Activated CD4-positive, alpha-beta memory T cell treated with anti-CD3 and anti-CD28 coated beads, Interleukin-2, amount 10 ng/mL, durations not matched to agents 7 days and 5 days (primary cell): ENCODE results near the gene ZNF496. TPM values are rescaled to one million over a fixed set of nuclear protein-coding genes. Genes with fewer than 3 reads are reported as not detected.
A peak's percentile ranks its signal among the peaks of the same experiment; 100 is the strongest.
"Not testable (repeated sequence)": the region's sequence is repeated elsewhere in the genome, so short reads cannot be mapped to it uniquely, and the experiment has no call there.

Source experiments
- CTCF ChIA-PET: fragments of 350-600 bp; sonication (Branson Sonifier 250); formaldehyde crosslinking; loops from one replicate; lab custom pipeline; 2021; ENCODE audit warnings: antibody characterized with exemption, inconsistent platforms; lab: Charles Lee
- POLR2A ChIA-PET: fragments of 350-600 bp; sonication (Branson Sonifier 250); formaldehyde crosslinking; loops from one replicate; lab custom pipeline; 2021; ENCODE audit warnings: antibody characterized with exemption; lab: Charles Lee
- DNase-seq: peaks from one replicate; pipeline ENCODE4 v3.0.0-alpha.2; 2020
- H3K27ac Mint-ChIP-seq: one replicate; pipeline ENCODE4 v1.8.0; 2021; ENCODE audit warnings: mild to moderate bottlenecking, mixed read lengths
- H3K27me3 Mint-ChIP-seq: one replicate; pipeline ENCODE4 v1.8.0; 2021; ENCODE audit warnings: mixed read lengths
- H3K36me3 Mint-ChIP-seq: one replicate; pipeline ENCODE4 v1.8.0; 2021; ENCODE audit warnings: low read depth, mixed read lengths
- H3K4me1 Mint-ChIP-seq: one replicate; pipeline ENCODE4 v1.8.0; 2021; ENCODE audit warnings: mixed read lengths
- H3K4me3 Mint-ChIP-seq: one replicate; pipeline ENCODE4 v1.8.0; 2021; ENCODE audit warnings: mild to moderate bottlenecking, mixed read lengths
- H3K9me3 Mint-ChIP-seq: one replicate; pipeline ENCODE4 v1.8.0; 2021; ENCODE audit warnings: mixed read lengths
- total RNA-seq, 2 experiments: library from RNA; stranded (reverse); gene quantifications; one replicate each; pipeline ENCODE4 v1.2.3, GENCODE V29; 2021

ZNF496 gene
- 1 to 10 TPM; 6.4 to 6.5 TPM for total RNA-seq

DNA sequence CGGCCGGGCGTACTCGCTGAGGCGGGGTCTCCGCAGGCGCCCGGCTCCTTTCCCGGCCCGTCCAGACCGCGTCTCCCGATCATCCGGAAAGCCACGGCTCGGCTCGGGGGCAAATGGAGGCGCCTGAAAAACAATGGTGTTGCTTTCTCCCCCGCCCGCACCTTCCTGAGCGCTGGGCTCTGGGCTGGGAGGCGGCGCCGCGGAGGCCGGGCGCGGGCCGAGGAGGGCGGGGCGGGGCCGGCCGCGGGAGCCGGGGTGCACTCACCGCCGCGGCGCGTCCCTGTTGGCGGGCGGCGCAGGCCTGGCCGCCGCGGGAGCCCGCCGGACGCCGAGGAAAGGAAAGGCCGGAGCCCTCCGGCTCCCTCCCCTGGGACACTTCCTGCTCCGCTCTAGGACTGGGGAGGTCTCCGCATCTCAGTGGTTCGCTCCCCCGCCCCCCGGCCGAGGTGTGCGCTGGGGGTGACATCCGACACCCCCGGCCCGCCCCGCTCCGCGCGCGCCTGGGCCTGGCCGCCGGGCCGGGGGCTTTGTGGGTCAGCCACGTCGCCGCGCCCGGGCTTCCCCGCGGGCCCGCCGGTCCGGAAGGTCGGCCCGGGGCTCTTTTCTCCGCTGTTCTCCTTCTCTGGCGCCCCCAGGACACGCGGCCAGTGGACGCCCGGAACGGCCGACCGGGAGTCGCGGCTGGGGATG lies at the start of gene ZNF496:
Gene ZNF496 (minus strand): TSS at position 343 of the 690 bp plus-strand sequence. CDS start 2,289 bp downstream, outside the sequence.
- H3K27ac Mint-ChIP-seq = peak within 1 kb of the TSS; percentile 69
- peak; percentile 40 for DNase-seq

DNA sequence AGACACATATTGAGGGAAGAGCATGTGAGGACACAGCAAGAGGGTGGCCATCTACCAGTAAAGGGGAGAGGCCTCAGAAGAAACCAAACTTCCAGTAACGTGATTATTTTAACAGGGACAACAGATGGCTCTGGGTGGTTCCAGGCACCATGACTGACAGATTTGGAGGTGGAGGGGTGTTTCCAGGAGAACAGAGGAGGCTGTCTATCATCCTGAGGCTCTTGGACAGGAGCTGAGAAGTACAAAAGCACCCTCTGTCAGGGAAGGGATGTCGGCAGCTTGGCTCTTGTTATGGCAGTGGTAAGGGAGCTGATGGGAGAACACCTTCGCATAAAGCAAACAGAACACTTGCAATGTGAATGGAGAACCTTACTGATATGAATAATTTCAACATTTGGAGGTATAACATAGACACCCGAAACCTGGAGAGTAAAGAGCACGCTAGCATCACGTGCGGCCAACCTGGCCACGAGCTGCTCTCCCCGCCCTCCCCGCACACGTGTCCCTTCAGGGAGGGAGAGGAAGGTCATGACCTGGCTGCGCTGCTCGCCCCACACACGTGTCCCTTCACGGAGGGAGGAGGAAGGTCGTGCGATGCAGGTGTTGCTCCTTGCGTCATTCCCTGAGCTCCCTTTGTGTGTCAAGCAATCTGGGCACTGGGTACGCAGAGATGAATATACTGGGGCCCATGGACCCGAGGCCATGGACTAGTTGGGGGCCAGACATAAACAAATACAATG lies 46.8 kb upstream of the ZNF496 start:
- POLR2A ChIA-PET = no interaction called here
- no peaks in the 10 kb centered on the region for H3K9me3 Mint-ChIP-seq
- DNase-seq = no peak
- H3K4me1 Mint-ChIP-seq = peaks cover 3% of the 10 kb centered on the region
- no peak overlapping the region for H3K27ac Mint-ChIP-seq
- peaks cover 15% of the 10 kb centered on the region for H3K27me3 Mint-ChIP-seq
- CTCF ChIA-PET = interaction anchor here (0.8 to 1.0 kb wide), 2 partner anchors 12 to 15 kb away, joined by 3 to 7 read pairs; no protein-coding TSS in a partner anchor
- H3K4me3 Mint-ChIP-seq = no peak overlapping the region
- H3K36me3 Mint-ChIP-seq = no peaks in the 10 kb centered on the region

More for the DNA sequence above, at the start of gene ZNF496:
- POLR2A ChIA-PET = interaction anchor here (0.6 to 2.4 kb wide), 4 partner anchors 43 to 454 kb away, joined by 3 to 10 read pairs (median 3); no protein-coding TSS in a partner anchor
- Mint-ChIP-seq H3K4me3 (peak within 1 kb of the TSS; percentile 90), H3K4me1 (peaks cover 11% of the 10 kb centered on the region), H3K27me3 (no peaks in the 10 kb centered on the region), H3K36me3 (no peaks in the 10 kb centered on the region), H3K9me3 (no peaks in the 10 kb centered on the region)
- CTCF ChIA-PET = interaction anchor here (1.3 kb wide), 1 partner anchor 42 kb away, joined by 3 read pairs; no protein-coding TSS in a partner anchor

DNA sequence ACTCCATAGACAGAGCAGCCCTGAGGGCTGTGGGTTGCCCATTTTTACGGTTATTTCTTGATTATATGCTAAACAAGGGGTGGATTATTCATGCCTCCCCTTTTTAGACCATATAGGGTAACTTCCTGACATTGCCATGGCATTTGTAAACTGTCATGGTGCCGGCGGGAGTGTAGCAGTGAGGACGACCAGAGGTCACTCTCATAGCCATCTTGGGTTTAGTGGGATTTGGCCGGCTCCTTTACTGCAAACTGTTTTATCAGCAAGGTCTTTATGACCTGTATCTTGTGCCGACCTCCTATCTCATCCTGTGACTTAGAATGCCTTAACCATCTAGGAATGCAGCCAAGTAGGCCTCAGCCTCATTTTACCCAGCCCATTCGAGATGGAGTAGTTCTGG lies 46.0 kb upstream of the ZNF496 start:
- H3K9me3 Mint-ChIP-seq, POLR2A ChIA-PET, CTCF ChIA-PET, H3K4me3 Mint-ChIP-seq, H3K36me3 Mint-ChIP-seq, H3K27ac Mint-ChIP-seq, DNase-seq, H3K4me1 Mint-ChIP-seq: not testable (repeated sequence)
- peaks cover 15% of the 10 kb centered on the region for H3K27me3 Mint-ChIP-seq

DNA sequence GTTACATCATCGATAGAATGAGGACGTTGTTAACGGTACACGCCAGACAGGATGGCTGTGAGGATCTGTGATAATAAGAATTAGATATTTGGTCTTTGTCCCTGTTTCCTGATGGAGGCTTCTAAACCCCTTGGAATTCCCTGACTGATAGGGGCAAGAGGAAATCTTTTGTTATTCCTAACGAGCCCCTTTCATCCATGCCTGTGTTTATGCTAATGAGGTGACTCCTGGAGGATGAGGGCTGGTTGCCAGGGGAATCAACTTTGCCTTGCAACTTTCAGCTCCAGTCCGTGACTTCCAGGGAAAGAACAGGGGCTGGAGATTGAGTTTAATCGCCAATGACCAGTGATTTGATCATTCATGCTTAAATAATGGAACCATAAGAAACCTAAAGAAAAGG lies 45.0 kb upstream of the ZNF496 start:
- H3K9me3 Mint-ChIP-seq = no peaks in the 10 kb centered on the region
- POLR2A ChIA-PET = no interaction called here
- H3K4me1 Mint-ChIP-seq = peaks cover 5% of the 10 kb centered on the region
- no peak overlapping the region for H3K4me3 Mint-ChIP-seq
- no peak overlapping the region for H3K27ac Mint-ChIP-seq
- H3K27me3 Mint-ChIP-seq = peaks cover 15% of the 10 kb centered on the region
- CTCF ChIA-PET = no interaction called here
- DNase-seq = no peak
- no peaks in the 10 kb centered on the region for H3K36me3 Mint-ChIP-seq

DNA sequence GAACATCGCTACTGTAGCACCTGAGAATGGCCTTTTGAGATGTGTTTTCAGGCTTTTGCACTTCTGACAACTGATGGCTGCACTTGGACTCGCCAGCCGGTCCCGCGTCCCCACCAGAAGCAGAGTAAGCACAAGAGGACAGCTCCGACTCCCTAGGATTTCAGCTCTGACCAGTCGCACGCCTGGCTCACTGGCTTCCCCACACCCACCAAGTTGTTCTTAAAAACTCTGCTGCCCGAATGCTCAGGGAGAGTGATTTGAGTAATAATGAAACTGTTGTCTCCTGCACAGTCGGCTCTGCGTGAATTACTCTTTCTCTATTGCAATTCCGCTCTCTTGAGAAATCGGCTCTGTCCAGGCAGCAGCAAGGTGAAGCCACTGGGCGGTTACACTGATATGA lies 44.1 kb upstream of the ZNF496 start:
- no peak for DNase-seq
- Mint-ChIP-seq H3K4me3 (no peak overlapping the region), H3K4me1 (peaks cover 5% of the 10 kb centered on the region), H3K27me3 (peaks cover 15% of the 10 kb centered on the region), H3K36me3 (no peaks in the 10 kb centered on the region), H3K27ac (no peak overlapping the region), H3K9me3 (no peaks in the 10 kb centered on the region)
- ChIA-PET CTCF (no interaction called here), POLR2A (no interaction called here)

DNA sequence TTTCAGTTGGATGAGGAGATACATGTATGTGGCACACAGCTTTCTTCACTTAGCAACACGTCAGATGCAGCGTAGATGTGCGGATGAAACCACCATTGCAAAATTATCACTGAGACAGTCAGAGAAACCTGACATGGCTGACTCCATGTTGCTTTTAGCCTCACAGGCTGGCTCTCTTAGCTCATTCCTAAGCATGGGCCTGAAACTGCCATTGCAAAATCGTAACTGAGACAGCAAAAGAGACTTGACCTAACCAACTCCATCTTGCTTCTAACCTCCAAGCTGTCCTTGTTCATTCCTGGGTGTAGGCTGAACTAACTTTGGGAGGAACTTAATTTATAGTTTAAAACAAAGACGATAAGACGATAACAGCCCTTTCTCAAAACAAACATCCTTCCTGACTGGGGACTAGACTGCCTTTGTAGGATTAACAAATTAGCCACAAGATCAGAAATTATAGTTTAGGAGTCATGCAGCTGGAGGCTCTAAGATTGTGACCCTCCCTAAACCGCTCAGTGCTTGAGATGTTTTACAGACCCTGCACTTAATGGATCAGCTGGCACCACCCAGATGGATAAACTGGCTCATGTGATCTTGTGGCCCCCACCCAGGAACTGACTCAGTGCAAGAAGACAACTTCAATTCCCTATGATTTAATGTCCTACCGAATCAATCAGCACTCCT lies 43.1 kb upstream of the ZNF496 start:
- not testable (repeated sequence) for H3K4me3 Mint-ChIP-seq, H3K4me1 Mint-ChIP-seq, H3K9me3 Mint-ChIP-seq, H3K36me3 Mint-ChIP-seq, H3K27ac Mint-ChIP-seq, DNase-seq
- peaks cover 15% of the 10 kb centered on the region for H3K27me3 Mint-ChIP-seq
- ChIA-PET POLR2A (interaction anchor here (0.7 kb wide), 1 partner anchor 43 kb away, joined by 3 read pairs; the partner anchor contains the start of gene ZNF496), CTCF (interaction anchor here (0.6 to 3.6 kb wide), 7 partner anchors 14 to 306 kb away, joined by 3 to 46 read pairs (median 3); no protein-coding TSS in a partner anchor)

DNA sequence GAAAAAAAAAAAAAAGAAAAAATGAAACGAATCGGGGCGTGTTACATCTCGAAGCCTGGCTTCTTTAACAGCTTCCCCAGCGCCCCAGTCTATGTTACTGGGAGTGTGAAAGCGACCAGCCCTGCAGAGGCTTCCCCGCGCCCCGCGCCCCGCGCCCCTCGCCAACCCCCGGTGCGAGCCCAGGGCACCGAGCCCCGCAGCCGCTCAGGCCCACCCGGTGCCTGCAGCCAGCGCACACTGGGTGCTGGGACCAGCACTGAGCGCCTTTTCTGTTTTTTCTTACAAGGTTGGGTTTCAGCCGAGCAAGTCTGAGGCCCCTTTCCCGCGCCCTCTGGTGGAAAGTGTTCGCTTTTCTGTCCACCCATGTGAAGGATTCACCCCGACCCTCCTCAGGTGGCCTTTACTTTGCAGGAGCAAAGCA lies 42.1 kb upstream of the ZNF496 start:
- ChIA-PET CTCF (interaction anchor here (0.6 to 3.6 kb wide), 19 partner anchors 8 to 467 kb away, joined by 3 to 46 read pairs (median 4); partner anchors contain the start of gene ZNF496), POLR2A (interaction anchor here (0.7 kb wide), 1 partner anchor 42 kb away, joined by 3 read pairs; the partner anchor contains the start of gene ZNF496)
- Mint-ChIP-seq H3K27ac (no peak overlapping the region), H3K4me1 (peaks cover 5% of the 10 kb centered on the region), H3K27me3 (peaks cover 17% of the 10 kb centered on the region), H3K36me3 (no peaks in the 10 kb centered on the region), H3K9me3 (no peaks in the 10 kb centered on the region), H3K4me3 (no peak overlapping the region)
- DNase-seq = peak; percentile 51

DNA sequence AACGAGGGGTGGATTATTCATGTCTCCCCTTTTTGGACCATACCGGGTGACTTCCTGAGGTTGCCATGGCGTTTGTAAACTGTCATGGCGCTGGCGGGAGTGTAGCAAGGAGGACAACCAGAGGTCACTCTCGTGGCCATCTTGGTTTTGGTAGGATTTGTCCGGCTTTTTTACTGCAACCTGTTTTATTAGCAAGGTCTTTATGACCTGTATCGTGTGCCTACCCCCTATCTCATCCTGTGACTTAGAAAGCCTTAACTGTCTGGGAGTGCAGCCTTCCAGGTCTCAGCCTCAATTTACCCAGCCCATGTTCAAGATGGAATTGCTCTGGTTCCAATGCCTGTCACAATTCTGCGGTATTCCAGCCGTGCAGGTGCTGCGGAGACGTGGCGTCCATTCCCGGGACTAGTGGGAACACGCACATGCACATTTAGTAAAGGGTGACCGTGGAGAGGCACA lies 40.2 kb upstream of the ZNF496 start:
- POLR2A ChIA-PET = no interaction called here
- H3K4me3 Mint-ChIP-seq = no peak overlapping the region

DNA sequence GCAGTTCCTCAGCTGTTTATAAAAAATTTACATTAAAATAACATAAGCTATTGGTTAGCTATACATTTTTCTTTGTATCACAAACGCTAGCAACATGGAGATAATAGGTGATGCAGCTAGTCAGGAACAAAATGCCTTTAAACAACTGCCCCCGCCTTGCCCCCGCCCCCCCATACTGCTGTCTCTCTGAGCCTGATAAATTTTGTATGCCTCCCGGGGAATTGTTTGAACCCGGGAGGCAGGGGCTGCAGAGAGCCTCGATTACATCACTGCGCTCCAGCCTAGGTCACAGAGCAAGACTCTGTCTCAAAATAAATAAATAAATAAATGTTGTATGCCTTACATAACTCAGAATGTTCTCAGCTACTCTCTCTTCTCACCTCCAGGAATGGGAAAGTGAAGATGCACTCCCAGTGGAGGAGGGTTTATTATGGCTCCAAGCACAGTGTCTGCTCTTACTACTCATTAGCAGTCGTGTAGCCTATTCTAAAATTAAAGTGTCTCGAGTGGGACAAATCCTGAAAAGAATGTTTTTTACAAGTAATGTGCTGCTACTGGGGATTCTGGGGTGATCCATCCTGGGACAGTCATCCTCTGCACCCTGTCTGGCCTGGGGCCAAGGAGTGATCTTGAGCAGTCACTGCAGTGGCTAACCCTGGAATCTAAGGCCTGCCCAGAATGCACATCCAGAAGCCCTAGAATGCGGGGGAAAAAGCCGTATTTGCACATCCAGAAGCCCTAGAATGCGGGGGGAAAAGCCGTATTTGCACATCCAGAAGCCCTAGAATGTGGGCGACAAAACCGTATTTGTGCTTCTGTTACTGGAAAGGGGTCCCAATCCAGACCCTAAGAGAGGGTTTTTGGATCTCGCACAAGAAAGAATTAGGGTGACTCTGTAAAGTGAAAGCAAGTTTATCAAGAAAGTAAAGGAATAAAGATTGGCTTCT lies 39.4 kb upstream of the ZNF496 start:
- no peak overlapping the region for H3K27ac Mint-ChIP-seq
- peaks cover 18% of the 10 kb centered on the region for H3K27me3 Mint-ChIP-seq
- POLR2A ChIA-PET = no interaction called here
- peaks cover 5% of the 10 kb centered on the region for H3K4me1 Mint-ChIP-seq
- H3K4me3 Mint-ChIP-seq = no peak overlapping the region
- H3K9me3 Mint-ChIP-seq = peaks cover 2% of the 10 kb centered on the region
- CTCF ChIA-PET = no interaction called here
- no peak for DNase-seq
- no peaks in the 10 kb centered on the region for H3K36me3 Mint-ChIP-seq

More for the DNA sequence above, 40.2 kb upstream of the ZNF496 start:
- Mint-ChIP-seq H3K27ac (no peak overlapping the region), H3K4me1 (peaks cover 5% of the 10 kb centered on the region), H3K9me3 (peaks cover 2% of the 10 kb centered on the region), H3K36me3 (no peaks in the 10 kb centered on the region), H3K27me3 (peaks cover 18% of the 10 kb centered on the region)
- DNase-seq = no peak
- CTCF ChIA-PET = interaction anchor here (1.0 to 3.6 kb wide), 4 partner anchors 17 to 134 kb away, joined by 4 to 46 read pairs (median 24); no protein-coding TSS in a partner anchor

DNA sequence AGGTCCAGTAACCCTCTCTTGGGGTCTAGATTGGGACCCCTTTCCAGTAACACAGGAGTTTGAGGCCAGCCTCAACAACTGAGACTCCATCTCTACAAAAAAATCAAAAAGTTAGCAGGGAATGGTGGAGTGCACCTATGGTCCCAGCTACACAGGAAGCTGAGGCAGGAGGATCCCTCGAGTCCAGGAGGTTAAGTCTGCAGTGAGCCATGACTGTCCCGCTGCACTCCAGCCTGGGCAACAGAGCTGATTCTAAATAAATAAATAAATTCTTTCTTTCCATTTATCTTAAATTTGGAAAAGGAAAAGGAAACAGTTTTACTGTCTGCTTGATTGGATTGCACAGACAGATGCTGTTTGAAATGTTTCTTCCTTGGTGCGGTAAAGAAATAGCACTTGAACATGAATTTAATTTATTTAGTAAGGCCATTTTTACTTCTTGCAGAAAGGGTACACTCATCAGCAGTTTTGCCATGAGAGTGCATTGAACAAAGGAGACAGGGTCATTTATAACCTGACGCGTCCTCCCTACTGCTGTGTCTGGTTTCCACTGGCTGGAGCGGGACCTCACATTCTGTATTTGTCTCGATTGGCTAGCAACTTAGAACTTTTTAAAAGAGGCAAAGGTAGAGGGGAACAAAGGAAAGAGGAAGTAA lies 37.0 kb upstream of the ZNF496 start:
- peaks cover 2% of the 10 kb centered on the region for H3K4me1 Mint-ChIP-seq
- no peak overlapping the region for H3K27ac Mint-ChIP-seq
- no peak overlapping the region for H3K4me3 Mint-ChIP-seq
- H3K36me3 Mint-ChIP-seq = no peaks in the 10 kb centered on the region
- peaks cover 10% of the 10 kb centered on the region for H3K9me3 Mint-ChIP-seq
- ChIA-PET CTCF (no interaction called here), POLR2A (no interaction called here)
- DNase-seq = no peak
- H3K27me3 Mint-ChIP-seq = peaks cover 4% of the 10 kb centered on the region

DNA sequence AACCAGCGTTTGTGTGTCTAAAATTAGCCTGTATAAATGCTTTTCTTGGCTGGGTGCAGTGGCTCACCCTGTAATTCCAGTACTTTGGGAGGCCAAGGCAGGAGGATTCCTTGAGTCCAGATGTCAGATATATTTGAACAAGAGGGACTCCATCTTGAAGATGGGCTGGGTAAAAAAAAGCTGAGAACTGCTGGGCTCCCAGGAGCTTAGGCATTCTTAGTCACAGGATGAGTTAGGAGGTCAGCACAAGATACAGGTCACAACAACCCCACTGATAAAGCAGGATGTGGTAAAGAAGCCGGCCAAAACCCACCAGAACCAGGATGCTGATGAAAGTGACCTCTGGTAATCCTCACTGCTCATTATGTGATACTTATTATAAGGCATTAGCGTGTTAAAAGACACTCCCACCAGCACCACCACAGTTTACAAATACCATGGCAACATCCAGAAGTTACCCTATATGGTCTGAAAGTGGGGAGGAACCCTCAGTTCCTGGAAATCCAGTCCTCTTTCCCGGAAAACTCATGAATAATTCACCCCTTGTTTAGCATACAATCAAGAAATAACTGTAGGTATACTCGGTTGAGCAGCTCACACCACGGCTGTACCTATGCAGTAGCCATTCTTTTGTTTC lies 36.2 kb upstream of the ZNF496 start:
- H3K36me3 Mint-ChIP-seq = no peaks in the 10 kb centered on the region
- H3K4me1 Mint-ChIP-seq = peaks cover 2% of the 10 kb centered on the region
- H3K4me3 Mint-ChIP-seq = no peak overlapping the region
- H3K27me3 Mint-ChIP-seq = peaks cover 4% of the 10 kb centered on the region
- POLR2A ChIA-PET = no interaction called here
- DNase-seq = no peak
- CTCF ChIA-PET = no interaction called here
- H3K9me3 Mint-ChIP-seq = peaks cover 10% of the 10 kb centered on the region
- no peak overlapping the region for H3K27ac Mint-ChIP-seq
